Cortex of kidney (tissue), 1 donor: Measurements from ENCODE around the gene ADAM12.
"Not testable (repeated sequence)": the region's sequence is repeated elsewhere in the genome, so short reads cannot be mapped to it uniquely, and the experiment has no call there.

ENCODE experiments used
- DNase-seq: peaks from one replicate; lab custom pipeline; 2025; lab: John Stamatoyannopoulos, UW

The ADAM12 gene

GRCh38 chr10:126054191-126054590 lies 334.1 kb downstream of the ADAM12 start:
- no peak for DNase-seq

GRCh38 chr10:126052171-126052570 lies 336.1 kb downstream of the ADAM12 start:
- no peak for DNase-seq

- no peak for DNase-seq
Observed at GRCh38 chr10:126049759-126050700, 338.2 kb downstream of the ADAM12 start.

GRCh38 chr10:126047749-126048148 lies 340.5 kb downstream of the ADAM12 start:
- DNase-seq, result not testable (repeated sequence)

- DNase-seq, result no peak
Observed at GRCh38 chr10:126046831-126047230, 341.4 kb downstream of the ADAM12 start.

- DNase-seq, result no peak
Observed at GRCh38 chr10:126045861-126046260, 342.4 kb downstream of the ADAM12 start.

GRCh38 chr10:126043389-126043788 lies 344.9 kb downstream of the ADAM12 start:
- DNase-seq, result no peak

GRCh38 chr10:126042906-126043305 lies 345.4 kb downstream of the ADAM12 start:
- DNase-seq, result no peak

- no peak for DNase-seq
Observed at GRCh38 chr10:126042354-126042753, 345.9 kb downstream of the ADAM12 start.

GRCh38 chr10:126041804-126042231 lies 346.5 kb downstream of the ADAM12 start:
- DNase-seq, result no peak

GRCh38 chr10:126041117-126041516 lies 347.2 kb downstream of the ADAM12 start:
- DNase-seq, result no peak

GRCh38 chr10:126037946-126038345 lies 350.3 kb downstream of the ADAM12 start:
- DNase-seq, result no peak

GRCh38 chr10:126036515-126036914 lies 351.8 kb downstream of the ADAM12 start:
- DNase-seq, result no peak

GRCh38 chr10:126034586-126034985 lies 353.7 kb downstream of the ADAM12 start:
- no peak for DNase-seq

- DNase-seq, result no peak
Observed at GRCh38 chr10:126029999-126030398, 358.3 kb downstream of the ADAM12 start.

- no peak for DNase-seq
Observed at GRCh38 chr10:126027692-126028091, 360.6 kb downstream of the ADAM12 start.

GRCh38 chr10:126022841-126023240 lies 365.4 kb downstream of the ADAM12 start:
- DNase-seq, result no peak

GRCh38 chr10:126021833-126022500 lies 366.3 kb downstream of the ADAM12 start:
- DNase-seq, result no peak

GRCh38 chr10:126017961-126018560 lies 370.2 kb downstream of the ADAM12 start:
- no peak for DNase-seq

GRCh38 chr10:126016882-126017281 lies 371.4 kb downstream of the ADAM12 start:
- no peak for DNase-seq

GRCh38 chr10:126016156-126016805 lies 372.0 kb downstream of the ADAM12 start:
- DNase-seq, result no peak

GRCh38 chr10:126015413-126015812 lies 372.9 kb downstream of the ADAM12 start:
- no peak for DNase-seq
